Ovary (tissue), 3 donors: Measurements from ENCODE around the gene NLN.

Experiments
- CTCF ChIP-seq, 3 donors: fragments of 450-650 bp in 2 of 3; fragments of 200-600 bp in 1 of 3; IDR thresholded peaks; one replicate each; pipeline versions ENCODE4 v1.5.1 to v1.8.0; 2016 to 2022; ENCODE audit warnings: antibody characterized with exemption in 3 of 3, mild to moderate bottlenecking in 1 of 3
- POLR2A ChIP-seq: fragments of 450-650 bp; IDR thresholded peaks from one replicate; pipeline ENCODE4 v1.6.1; 2017; ENCODE audit warnings: antibody characterized with exemption, mild to moderate bottlenecking, moderate library complexity
- donor health status: DM: no; HTN: no; CAD: no.

- TF ChIP-seq CTCF (IDR thresholded peaks at IDR 0.05), result no peak
- TF ChIP-seq POLR2A, result no peak
Measured at GRCh38 chr5:65813174-65813573, 91.2 kb downstream of the NLN start.
